Body of pancreas (tissue), 4 donors: Measurements from ENCODE around the gene HOXB9. TPM values are rescaled to one million over a fixed set of nuclear protein-coding genes. Genes with fewer than 3 reads are reported as not detected.

Experiments used
- ATAC-seq: fragments of 150-250 bp; one replicate; pipeline ENCODE4 v1.9.1; 2016
- DNase-seq, 4 donors: peaks; one replicate each; pipeline ENCODE4 v3.0.0-alpha.2; 2019
- H3K27ac ChIP-seq, 4 donors: fragments of 200-600 bp; sonication (generic); 1 replicate in 3 of 4; 2 replicates in 1 of 4; pipeline versions ENCODE4 v1.5.1 to v1.6.1; 2016 to 2019; ENCODE audit warnings: mild to moderate bottlenecking in 1 of 4, mixed read lengths in 1 of 4, moderate library complexity in 1 of 4
- H3K27me3 ChIP-seq, 2 donors: fragments of 200-600 bp; sonication (generic); one replicate each; pipeline ENCODE4 v1.6.0; 2016; ENCODE audit warnings: mild to moderate bottlenecking in 1 of 2
- H3K36me3 ChIP-seq, 2 donors: fragments of 200-600 bp; sonication (generic); replicated peaks in 1 of 2; 2 replicates each; pipeline ENCODE4 v1.5.1; 2016; ENCODE audit warnings: low read depth in 2 of 2; ENCODE audit not compliant: insufficient read depth in 1 of 2
- H3K4me1 ChIP-seq: fragments of 200-600 bp; sonication (generic); one replicate; pipeline ENCODE4 v1.6.0; 2016
- H3K4me3 ChIP-seq, 2 donors: fragments of 200-600 bp; sonication (generic); 1 replicate in 1 of 2; 2 replicates in 1 of 2; pipeline ENCODE4 v1.5.1; 2016 to 2019
- H3K9me3 ChIP-seq, 3 donors: fragments of 200-600 bp; sonication (generic); 1 replicate in 2 of 3; 2 replicates in 1 of 3; pipeline ENCODE4 v1.5.1; 2016
- POLR2A ChIP-seq, 3 donors: fragments of 450-650 bp; IDR thresholded peaks; one replicate each; pipeline ENCODE4 v1.6.1; 2016; ENCODE audit warnings: antibody characterized with exemption in 3 of 3, mild to moderate bottlenecking in 2 of 3
- WGBS, 2 donors: methylation state at CpG; one replicate each; pipeline ENCODE4 v1.1.5; 2017; 5-methylcytosine and 5-hydroxymethylcytosine counted together
- intact Hi-C: fragments of 100-400 bp; cut with DNase I; formaldehyde crosslinking; loops from one replicate; pipeline ENCODE4 v1.15.1; 2023
- total RNA-seq, 2 donors: library from RNA; depleted of rRNA; stranded (reverse); fragments of >200 nt; gene quantifications; one replicate each; pipeline ENCODE4 v1.1.0, GENCODE V29; 2016
- TF ChIP-seq, protein P1 (sequence below), 7 experiments: fragments of 450-650 bp in 4 of 7; fragments of 200-600 bp in 3 of 7; sonication (generic) in 3 of 7; IDR thresholded peaks; one replicate each; pipeline ENCODE4 v1.5.1; 2016 to 2019; ENCODE audit warnings: antibody characterized with exemption in 7 of 7

Gene HOXB9
- total RNA-seq, 2 donors from 2014 or later: not detected

DNA sequence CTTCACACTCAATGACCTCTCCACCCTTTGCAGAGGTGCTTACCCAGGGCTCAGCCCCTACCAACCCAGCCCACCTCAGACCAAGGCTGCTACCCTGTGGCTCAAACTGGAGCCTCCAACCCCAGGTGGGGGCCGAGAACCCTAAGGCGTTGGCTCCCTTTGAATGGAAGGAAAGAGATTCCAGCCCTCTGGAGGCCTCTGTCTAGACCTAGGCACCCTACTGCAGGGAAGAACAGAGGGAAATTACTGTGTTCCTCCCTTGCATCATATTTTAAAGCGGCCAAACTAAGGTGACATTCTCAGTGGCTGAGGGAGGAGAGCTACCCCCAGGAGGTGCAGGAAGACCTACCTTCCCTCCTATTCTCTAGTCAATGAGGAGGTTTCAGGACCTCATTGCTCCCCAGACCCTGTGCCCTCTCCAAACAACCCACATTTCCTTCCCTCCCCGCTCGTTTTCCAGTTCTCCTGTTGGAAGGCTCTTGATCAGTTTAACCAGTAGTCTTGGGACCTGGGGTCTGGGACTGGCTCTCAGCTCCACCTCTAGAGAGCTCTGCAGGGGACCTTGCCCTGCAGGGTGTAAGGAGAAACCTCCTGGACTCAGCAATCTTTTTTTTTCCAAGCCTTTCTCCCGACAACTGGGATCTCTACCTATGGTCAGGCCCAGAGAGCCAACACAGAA, 5.6 kb downstream of the HOXB9 start:
- H3K27ac ChIP-seq: no peak overlapping the region
- intact Hi-C loops: loop anchor here (10.0 kb wide), 1 partner anchor 466 kb away; no protein-coding TSS in a partner anchor
- H3K4me1 ChIP-seq: peaks cover 18% of the 10 kb centered on the region
- no peaks in the 10 kb centered on the region for H3K36me3 ChIP-seq
- no peaks in the 10 kb centered on the region for H3K9me3 ChIP-seq
- H3K4me3 ChIP-seq: no peak overlapping the region
- TF ChIP-seq, protein P1, sequence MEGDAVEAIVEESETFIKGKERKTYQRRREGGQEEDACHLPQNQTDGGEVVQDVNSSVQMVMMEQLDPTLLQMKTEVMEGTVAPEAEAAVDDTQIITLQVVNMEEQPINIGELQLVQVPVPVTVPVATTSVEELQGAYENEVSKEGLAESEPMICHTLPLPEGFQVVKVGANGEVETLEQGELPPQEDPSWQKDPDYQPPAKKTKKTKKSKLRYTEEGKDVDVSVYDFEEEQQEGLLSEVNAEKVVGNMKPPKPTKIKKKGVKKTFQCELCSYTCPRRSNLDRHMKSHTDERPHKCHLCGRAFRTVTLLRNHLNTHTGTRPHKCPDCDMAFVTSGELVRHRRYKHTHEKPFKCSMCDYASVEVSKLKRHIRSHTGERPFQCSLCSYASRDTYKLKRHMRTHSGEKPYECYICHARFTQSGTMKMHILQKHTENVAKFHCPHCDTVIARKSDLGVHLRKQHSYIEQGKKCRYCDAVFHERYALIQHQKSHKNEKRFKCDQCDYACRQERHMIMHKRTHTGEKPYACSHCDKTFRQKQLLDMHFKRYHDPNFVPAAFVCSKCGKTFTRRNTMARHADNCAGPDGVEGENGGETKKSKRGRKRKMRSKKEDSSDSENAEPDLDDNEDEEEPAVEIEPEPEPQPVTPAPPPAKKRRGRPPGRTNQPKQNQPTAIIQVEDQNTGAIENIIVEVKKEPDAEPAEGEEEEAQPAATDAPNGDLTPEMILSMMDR (IDR thresholded peaks at IDR 0.05): no peak
- no peak for TF ChIP-seq POLR2A (IDR thresholded peaks at IDR 0.05)
- peaks cover 0 to 66% of the 10 kb centered on the region in 2 donors for H3K27me3 ChIP-seq
- no peak for ATAC-seq
- DNase-seq: no peak
- 25 to 38% methylated on average over 6 of the region's 6 CpGs for WGBS, 2 donors

GRCh38 chr17:48619826-48620449, 6.2 kb downstream of the HOXB9 start:
- Histone ChIP-seq H3K4me1 (peaks cover 11% of the 10 kb centered on the region), H3K27me3 (peaks cover 3 to 66% of the 10 kb centered on the region in 2 donors), H3K4me3 (no peak overlapping the region), H3K9me3 (no peaks in the 10 kb centered on the region), H3K27ac (no peak overlapping the region), H3K36me3 (no peaks in the 10 kb centered on the region)
- TF ChIP-seq POLR2A (IDR thresholded peaks at IDR 0.05): no peak
- TF ChIP-seq, protein P1 (IDR thresholded peaks at IDR 0.05): no peak
- WGBS, 2 donors: 14 to 26% methylated on average over 20 to 32 of the region's 32 CpGs
- DNase-seq: no peak
- no peak for ATAC-seq
- intact Hi-C loops: loop anchor here (10.0 kb wide), 2 partner anchors 285 to 465 kb away; no protein-coding TSS in a partner anchor

- ATAC-seq: peak; percentile 92
- H3K4me3 ChIP-seq: no peak overlapping the region
- 2 to 3% methylated on average over 25 of the region's 25 CpGs for WGBS, 2 donors
- no peaks in the 10 kb centered on the region for H3K9me3 ChIP-seq
- peaks cover 3 to 67% of the 10 kb centered on the region in 2 donors for H3K27me3 ChIP-seq
- no peak overlapping the region for H3K27ac ChIP-seq
- no peaks in the 10 kb centered on the region for H3K36me3 ChIP-seq
- TF ChIP-seq, protein P1 (IDR thresholded peaks at IDR 0.05): peak; percentile 94 to 99 (median 98)
- TF ChIP-seq POLR2A (IDR thresholded peaks at IDR 0.05): no peak
- intact Hi-C loops: loop anchor here (10.0 kb wide), 1 partner anchor 284 kb away; no protein-coding TSS in a partner anchor
- peak; percentile 87 to 92 (median 91) for DNase-seq
- peaks cover 12% of the 10 kb centered on the region for H3K4me1 ChIP-seq
These were observed 7.8 kb downstream of the HOXB9 start for GRCh38 chr17:48618256-48618896.

DNA sequence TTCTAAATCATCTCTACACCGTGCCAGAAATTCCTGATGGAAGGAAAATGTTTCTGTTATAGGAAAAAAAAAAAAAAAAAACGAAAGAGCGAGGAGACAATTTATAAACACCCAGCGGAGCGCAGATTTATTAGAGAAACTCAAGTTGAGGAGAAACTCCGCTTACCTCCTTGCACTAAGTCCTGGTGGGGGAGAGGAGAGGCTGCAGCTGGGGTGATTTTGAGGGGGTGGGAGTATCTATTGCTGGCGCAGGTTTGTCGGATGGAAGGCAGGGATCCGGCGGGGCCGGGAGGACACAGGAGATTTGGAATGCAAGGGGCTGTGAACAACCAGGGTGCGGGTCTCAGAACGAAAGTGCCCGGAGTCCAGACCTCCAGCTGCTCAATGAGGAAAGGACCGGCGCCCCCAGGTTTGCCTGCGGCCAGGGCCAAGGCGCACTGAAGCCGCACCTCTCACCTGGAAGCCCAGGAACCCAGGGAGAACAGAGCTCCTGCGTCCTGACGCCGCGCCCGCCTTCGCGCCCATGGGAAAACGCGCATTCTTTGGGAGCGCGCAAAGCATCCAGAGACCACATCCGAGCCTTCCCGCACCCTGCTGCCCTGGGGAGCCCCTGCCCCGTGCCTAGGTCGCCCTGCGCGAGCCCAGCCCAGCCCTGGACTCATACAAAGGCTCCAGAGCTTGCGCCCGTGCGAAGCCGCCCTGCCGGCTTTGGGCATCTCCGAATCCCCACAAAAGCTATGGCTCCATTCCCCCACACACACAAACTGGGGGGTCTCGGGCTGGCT, 8.5 kb downstream of the HOXB9 start:
- WGBS, 2 donors: 6 to 7% methylated on average over 14 to 43 of the region's 43 CpGs
- ATAC-seq: no peak
- Histone ChIP-seq H3K27me3 (peaks cover 3 to 67% of the 10 kb centered on the region in 2 donors), H3K27ac (no peak overlapping the region), H3K36me3 (no peaks in the 10 kb centered on the region), H3K9me3 (no peaks in the 10 kb centered on the region), H3K4me1 (peaks cover 18% of the 10 kb centered on the region), H3K4me3 (no peak overlapping the region)
- intact Hi-C loops: loop anchor here (10.0 kb wide), 1 partner anchor 283 kb away; no protein-coding TSS in a partner anchor
- TF ChIP-seq, protein P1 (IDR thresholded peaks at IDR 0.05): peak in 1 of 7 experiments; percentile 6
- no peak for TF ChIP-seq POLR2A (IDR thresholded peaks at IDR 0.05)
- DNase-seq: no peak
